K562 (cell line): ENCODE results near the gene BRICD5. TPM values are rescaled to one million over a fixed set of nuclear protein-coding genes. Genes with fewer than 3 reads are reported as not detected.

Experiments
- ELF2 ChIP-seq: fragments of 250-450 bp; sonication (Bioruptor Pico); IDR thresholded peaks from 2 replicates; pipeline ENCODE4 v1.5.0; 2021; ENCODE audit warnings: mild to moderate bottlenecking
- ELF4 ChIP-seq: fragments of 450-650 bp; formaldehyde crosslinking; IDR thresholded peaks from 2 replicates; pipeline ENCODE4 v1.4.0; 2022; ENCODE audit warnings: missing genetic modification characterization
- ETV6 ChIP-seq, 3 experiments: fragments of 150-350 bp in 1 of 3; sonication (generic) in 1 of 3; formaldehyde crosslinking in 1 of 3; IDR thresholded peaks; 2 replicates each; pipeline versions ENCODE4 v1.6.1 to v1.8.0; 2014 to 2022; ENCODE audit warnings: borderline replicate concordance in 2 of 3, low read depth in 2 of 3, antibody characterized with exemption in 1 of 3, low read length in 1 of 3, mild to moderate bottlenecking in 1 of 3, missing genetic modification reagents in 1 of 3
- FOXJ2 ChIP-seq: fragments of 200-800 bp; sonication (Bioruptor generic); IDR thresholded peaks from 2 replicates; pipeline ENCODE4 v1.6.1; 2016; ENCODE audit warnings: missing genetic modification characterization, missing compliant biosample characterization
- HIVEP1 ChIP-seq: fragments of 250-450 bp; sonication (Bioruptor Pico); IDR thresholded peaks from 2 replicates; pipeline ENCODE4 v1.4.0; 2020; ENCODE audit warnings: mild to moderate bottlenecking
- HLTF ChIP-seq: fragments of 450-650 bp; IDR thresholded peaks from 2 replicates; pipeline ENCODE4 v1.6.1; 2016
- HNRNPH1 ChIP-seq: fragments of 200-400 bp; formaldehyde crosslinking; optimal IDR thresholded peaks from 2 replicates; pipeline ENCODE3; 2017; ENCODE audit warnings: low read depth, mild to moderate bottlenecking, low read length, moderate library complexity
- IFI16 ChIP-seq: fragments of 250-450 bp; sonication (Bioruptor Pico); IDR thresholded peaks from 2 replicates; pipeline ENCODE4 v2.1.2; 2022; ENCODE audit warnings: mild to moderate bottlenecking, inconsistent platforms
- ILK ChIP-seq: fragments of 450-650 bp; IDR thresholded peaks from 2 replicates; pipeline ENCODE4 v1.6.1; 2016; ENCODE audit warnings: missing genetic modification characterization, low read depth, mild to moderate bottlenecking, missing compliant biosample characterization, moderate library complexity, borderline replicate concordance
- MED1 ChIP-seq: sonication (generic); formaldehyde crosslinking; IDR thresholded peaks from 2 replicates; pipeline ENCODE4 v1.8.1; 2023; ENCODE audit warnings: missing genetic modification reagents, borderline replicate concordance
- MTA1 ChIP-seq: fragments of 450-650 bp; IDR thresholded peaks from 2 replicates; pipeline ENCODE4 v1.6.1; 2017; ENCODE audit warnings: borderline replicate concordance
- NCOA2 ChIP-seq, 2 experiments: fragments of 450-650 bp; IDR thresholded peaks; 2 replicates each; pipeline ENCODE4 v1.6.1; 2018; ENCODE audit warnings: mild to moderate bottlenecking in 2 of 2, moderate library complexity in 1 of 2; ENCODE audit not compliant: partially characterized antibody in 2 of 2
- NFRKB ChIP-seq: fragments of 450-650 bp; IDR thresholded peaks from 2 replicates; pipeline ENCODE4 v1.6.1; 2016; ENCODE audit warnings: low read depth
- NR2C1 ChIP-seq, 2 experiments: fragments of 450-650 bp; IDR thresholded peaks; 2 replicates each; pipeline ENCODE4 v1.6.1; 2017; ENCODE audit warnings: mild to moderate bottlenecking in 2 of 2, antibody characterized with exemption in 1 of 2, inconsistent platforms in 1 of 2, missing compliant biosample characterization in 1 of 2, missing genetic modification characterization in 1 of 2
- POLR2A ChIP-seq: fragments of 450-650 bp; conservative IDR thresholded peaks from 2 replicates; pipeline ENCODE4 v1.6.1; 2016
- ZNF134 ChIP-seq: fragments of 250-450 bp; sonication (Bioruptor Pico); conservative IDR thresholded peaks from 2 replicates; pipeline ENCODE4 v1.4.0; 2020
- ZNF589 ChIP-seq: fragments of 200-800 bp; sonication (Bioruptor generic); IDR thresholded peaks from 2 replicates; pipeline ENCODE4 v1.6.1; 2016; ENCODE audit warnings: low read depth, missing genetic modification characterization, missing compliant biosample characterization
- ZNF778 ChIP-seq: fragments of 450-650 bp; formaldehyde crosslinking; IDR thresholded peaks from 2 replicates; pipeline ENCODE4 v1.4.0; 2020; ENCODE audit warnings: mild to moderate bottlenecking, moderate library complexity
- polyA plus RNA-seq, 8 experiments: library from polyadenylated mRNA; depleted of rRNA in 4 of 8; stranded (reverse) in 5 of 8; unstranded in 3 of 8; fragments of >200 nt; fragmentation: Nextera tagmentation in 2 of 8; fragmentation: Illumina TruSeq in 1 of 8; extraction: Ambion mirVana in 2 of 8; extraction: Trizol in 1 of 8; gene quantifications; 2 replicates each; pipeline versions ENCODE4 v1.2.1 to v1.2.3, GENCODE V29; 2011 to 2014; ENCODE audit warnings: inconsistent platforms in 1 of 8, missing spikeins in 1 of 8
- total RNA-seq, 7 experiments: library from RNA; depleted of rRNA in 6 of 7; stranded (reverse); fragments of >200 nt in 6 of 7; fragmentation: Illumina TruSeq in 2 of 7; extraction: Trizol in 2 of 7; gene quantifications; 2 replicates each; pipeline versions ENCODE4 v1.2.1 to v1.2.3, GENCODE V29; 2011 to 2021; ENCODE audit warnings: low replicate concordance in 1 of 7
- TF ChIP-seq, protein P1 (sequence below): fragments of 250-450 bp; sonication (Bioruptor Pico); IDR thresholded peaks from 2 replicates; pipeline ENCODE4 v1.4.0; 2020; ENCODE audit warnings: mild to moderate bottlenecking, moderate library complexity, borderline replicate concordance
- TF ChIP-seq, protein P2 (sequence below): fragments of 250-450 bp; sonication (Bioruptor Pico); IDR thresholded peaks from 2 replicates; pipeline ENCODE4 v1.5.0; 2020; ENCODE audit warnings: mild to moderate bottlenecking
- TF ChIP-seq, protein P3 (sequence below), 3 experiments: fragments of 200-800 bp in 1 of 3; fragments of 250-450 bp in 1 of 3; fragments of 450-650 bp in 1 of 3; sonication (Bioruptor Pico) in 1 of 3; sonication (Bioruptor generic) in 1 of 3; formaldehyde crosslinking in 1 of 3; IDR thresholded peaks; 2 replicates each; pipeline versions ENCODE4 v1.6.1 to v1.8.0; 2016 to 2022; ENCODE audit warnings: mild to moderate bottlenecking in 2 of 3, missing genetic modification characterization in 2 of 3, missing compliant biosample characterization in 1 of 3, moderate library complexity in 1 of 3

Gene BRICD5
- total and polyA plus RNA-seq, 9 of the 15 experiments (the other 6 are each of a cell fraction or from before 2014, with no cell fraction given): 0.24 to 15.1 (median 2.4) TPM; not detected in 1

DNA sequence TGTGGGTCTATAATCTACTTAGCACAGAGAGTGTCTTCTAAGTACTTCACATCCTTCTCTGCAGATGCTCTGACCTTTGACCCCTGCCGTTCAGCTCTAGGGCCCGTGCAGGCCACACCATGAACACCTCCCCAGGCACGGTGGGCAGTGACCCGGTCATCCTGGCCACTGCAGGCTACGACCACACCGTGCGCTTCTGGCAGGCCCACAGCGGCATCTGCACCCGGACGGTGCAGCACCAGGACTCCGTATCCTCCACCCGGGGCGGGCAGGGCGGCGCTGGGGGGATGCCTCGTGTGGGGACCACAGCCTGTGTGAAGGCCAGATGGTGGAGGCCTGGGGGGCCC, 4.7 kb downstream of the BRICD5 start (continued):
- TF ChIP-seq ELF2 (no peak), ZNF778 (CRISPR knock-in tag) (no peak), MTA1 (0 out of 2 replicates have a peak, but pooled peaks have one; percentile 27), HLTF (0 out of 2 replicates have a peak, but pooled peaks have one; percentile 27), HNRNPH1 (no peak), ZNF134 (no peak), NCOA2 (IDR thresholded peaks at IDR 0.05; ENCODE audit: partially characterized antibody in 2 of 2) (no peak), IFI16 (CRISPR knock-in tag) (0 out of 2 replicates have a peak, but pooled peaks have one; percentile 55), ETV6 (IDR thresholded peaks at IDR 0.05; ENCODE audit: borderline replicate concordance in 1 of 2, low read depth in 2 of 2, low read length in 1 of 2) (no peak), ETV6 (CRISPR knock-in tag; IDR thresholded peaks at IDR 0.05; ENCODE audit: borderline replicate concordance) (peak; percentile 25; the same call in 1 of the 2 replicates), FOXJ2 (tag) (no peak), ILK (tag) (no peak), POLR2A (no peak), HIVEP1 (CRISPR knock-in tag) (no peak), ZNF589 (CRISPR knock-in tag) (no peak; the same call in 1 of the 2 replicates), NR2C1 (IDR thresholded peaks at IDR 0.05) (peak; percentile 95), NR2C1 (tag; IDR thresholded peaks at IDR 0.05) (peak; percentile 96), MED1 (no peak), ELF4 (0 out of 2 replicates have a peak, but pooled peaks have one; percentile 2), NFRKB (no peak)
- TF ChIP-seq, protein P1, sequence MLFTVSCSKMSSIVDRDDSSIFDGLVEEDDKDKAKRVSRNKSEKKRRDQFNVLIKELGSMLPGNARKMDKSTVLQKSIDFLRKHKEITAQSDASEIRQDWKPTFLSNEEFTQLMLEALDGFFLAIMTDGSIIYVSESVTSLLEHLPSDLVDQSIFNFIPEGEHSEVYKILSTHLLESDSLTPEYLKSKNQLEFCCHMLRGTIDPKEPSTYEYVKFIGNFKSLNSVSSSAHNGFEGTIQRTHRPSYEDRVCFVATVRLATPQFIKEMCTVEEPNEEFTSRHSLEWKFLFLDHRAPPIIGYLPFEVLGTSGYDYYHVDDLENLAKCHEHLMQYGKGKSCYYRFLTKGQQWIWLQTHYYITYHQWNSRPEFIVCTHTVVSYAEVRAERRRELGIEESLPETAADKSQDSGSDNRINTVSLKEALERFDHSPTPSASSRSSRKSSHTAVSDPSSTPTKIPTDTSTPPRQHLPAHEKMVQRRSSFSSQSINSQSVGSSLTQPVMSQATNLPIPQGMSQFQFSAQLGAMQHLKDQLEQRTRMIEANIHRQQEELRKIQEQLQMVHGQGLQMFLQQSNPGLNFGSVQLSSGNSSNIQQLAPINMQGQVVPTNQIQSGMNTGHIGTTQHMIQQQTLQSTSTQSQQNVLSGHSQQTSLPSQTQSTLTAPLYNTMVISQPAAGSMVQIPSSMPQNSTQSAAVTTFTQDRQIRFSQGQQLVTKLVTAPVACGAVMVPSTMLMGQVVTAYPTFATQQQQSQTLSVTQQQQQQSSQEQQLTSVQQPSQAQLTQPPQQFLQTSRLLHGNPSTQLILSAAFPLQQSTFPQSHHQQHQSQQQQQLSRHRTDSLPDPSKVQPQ (CRISPR knock-in tag): no peak
- TF ChIP-seq, protein P2, sequence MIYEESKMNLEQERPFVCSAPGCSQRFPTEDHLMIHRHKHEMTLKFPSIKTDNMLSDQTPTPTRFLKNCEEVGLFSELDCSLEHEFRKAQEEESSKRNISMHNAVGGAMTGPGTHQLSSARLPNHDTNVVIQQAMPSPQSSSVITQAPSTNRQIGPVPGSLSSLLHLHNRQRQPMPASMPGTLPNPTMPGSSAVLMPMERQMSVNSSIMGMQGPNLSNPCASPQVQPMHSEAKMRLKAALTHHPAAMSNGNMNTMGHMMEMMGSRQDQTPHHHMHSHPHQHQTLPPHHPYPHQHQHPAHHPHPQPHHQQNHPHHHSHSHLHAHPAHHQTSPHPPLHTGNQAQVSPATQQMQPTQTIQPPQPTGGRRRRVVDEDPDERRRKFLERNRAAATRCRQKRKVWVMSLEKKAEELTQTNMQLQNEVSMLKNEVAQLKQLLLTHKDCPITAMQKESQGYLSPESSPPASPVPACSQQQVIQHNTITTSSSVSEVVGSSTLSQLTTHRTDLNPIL (CRISPR knock-in tag): no peak
- TF ChIP-seq, protein P3, sequence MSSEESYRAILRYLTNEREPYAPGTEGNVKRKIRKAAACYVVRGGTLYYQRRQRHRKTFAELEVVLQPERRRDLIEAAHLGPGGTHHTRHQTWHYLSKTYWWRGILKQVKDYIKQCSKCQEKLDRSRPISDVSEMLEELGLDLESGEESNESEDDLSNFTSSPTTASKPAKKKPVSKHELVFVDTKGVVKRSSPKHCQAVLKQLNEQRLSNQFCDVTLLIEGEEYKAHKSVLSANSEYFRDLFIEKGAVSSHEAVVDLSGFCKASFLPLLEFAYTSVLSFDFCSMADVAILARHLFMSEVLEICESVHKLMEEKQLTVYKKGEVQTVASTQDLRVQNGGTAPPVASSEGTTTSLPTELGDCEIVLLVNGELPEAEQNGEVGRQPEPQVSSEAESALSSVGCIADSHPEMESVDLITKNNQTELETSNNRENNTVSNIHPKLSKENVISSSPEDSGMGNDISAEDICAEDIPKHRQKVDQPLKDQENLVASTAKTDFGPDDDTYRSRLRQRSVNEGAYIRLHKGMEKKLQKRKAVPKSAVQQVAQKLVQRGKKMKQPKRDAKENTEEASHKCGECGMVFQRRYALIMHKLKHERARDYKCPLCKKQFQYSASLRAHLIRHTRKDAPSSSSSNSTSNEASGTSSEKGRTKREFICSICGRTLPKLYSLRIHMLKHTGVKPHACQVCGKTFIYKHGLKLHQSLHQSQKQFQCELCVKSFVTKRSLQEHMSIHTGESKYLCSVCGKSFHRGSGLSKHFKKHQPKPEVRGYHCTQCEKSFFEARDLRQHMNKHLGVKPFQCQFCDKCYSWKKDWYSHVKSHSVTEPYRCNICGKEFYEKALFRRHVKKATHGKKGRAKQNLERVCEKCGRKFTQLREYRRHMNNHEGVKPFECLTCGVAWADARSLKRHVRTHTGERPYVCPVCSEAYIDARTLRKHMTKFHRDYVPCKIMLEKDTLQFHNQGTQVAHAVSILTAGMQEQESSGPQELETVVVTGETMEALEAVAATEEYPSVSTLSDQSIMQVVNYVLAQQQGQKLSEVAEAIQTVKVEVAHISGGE (CRISPR knock-in tag; IDR thresholded peaks at IDR 0.05): peak in 1 of 3 experiments; percentile 17; a peak in 1 of 6 replicates
